ENCODE results near the gene RBSN.

- TF ChIP-seq CTCF (IDR thresholded peaks at IDR 0.05) (no peak), POLR2A (IDR thresholded peaks at IDR 0.05) (no peak)
Measured at GRCh38 chr3:15112011-15112410, 13.1 kb upstream of the RBSN start.

Data from prostate gland (tissue), 2 donors.